Measurements from ENCODE around the gene MYH7.

- no peak for TF ChIP-seq TAF1 (IDR thresholded peaks at IDR 0.05; ENCODE audit: low read depth, low read length)
- TF ChIP-seq POLR2A (IDR thresholded peaks at IDR 0.05; ENCODE audit: low read depth, low read length), result no peak
- no peak for TF ChIP-seq POLR2AphosphoS5 (IDR thresholded peaks at IDR 0.05; ENCODE audit: low read depth, low read length)
Observed at GRCh38 chr14:23443881-23444280, 8.4 kb upstream of the MYH7 start.
